Upper lobe of left lung (tissue), 4 donors: ENCODE data around the gene EPX.

Experiments used
- CTCF ChIP-seq, 6 experiments: fragments of 450-650 bp in 4 of 6; fragments of 200-600 bp in 2 of 6; sonication (generic) in 2 of 6; IDR thresholded peaks; one replicate each; pipeline ENCODE4 v1.5.1; 2016 to 2019; ENCODE audit warnings: antibody characterized with exemption in 6 of 6
- POLR2A ChIP-seq, 4 donors: fragments of 450-650 bp; IDR thresholded peaks; one replicate each; pipeline ENCODE4 v1.5.1; 2016 to 2017; ENCODE audit warnings: antibody characterized with exemption in 4 of 4, mild to moderate bottlenecking in 2 of 4

GRCh38 chr17:58200024-58200633 lies 7.6 kb downstream of the EPX start:
- TF ChIP-seq CTCF (IDR thresholded peaks at IDR 0.05) (peak; percentile 39 to 65 (median 50)), POLR2A (IDR thresholded peaks at IDR 0.05) (no peak)
